ENCODE measurements around the gene MBTPS2. TPM values are rescaled to one million over a fixed set of nuclear protein-coding genes. Genes with fewer than 3 reads are reported as not detected.
"Not testable (repeated sequence)": the region's sequence is repeated elsewhere in the genome, so short reads cannot be mapped to it uniquely, and the experiment has no call there.

MBTPS2 gene
- total RNA-seq, 1 experiment from 2014 or later = 29.7 TPM

DNA sequence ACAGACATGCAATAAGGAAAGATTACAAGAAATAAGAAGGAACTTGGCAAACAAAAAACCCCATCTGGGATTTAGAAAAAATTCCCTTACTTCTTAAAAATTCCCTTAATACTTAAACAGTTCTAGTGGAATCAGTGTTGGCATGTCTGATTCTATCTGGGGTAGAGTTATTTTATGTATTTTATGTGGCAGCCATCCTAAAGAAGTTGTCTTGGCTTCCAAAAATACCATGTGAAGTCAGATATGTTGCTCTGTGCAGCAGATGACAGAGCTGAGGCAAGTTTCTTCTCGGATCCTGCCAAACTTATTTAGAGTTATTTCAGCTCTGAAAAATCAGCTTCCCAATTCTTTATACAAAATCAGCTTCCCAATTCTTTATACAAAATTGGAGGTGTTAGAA is 31.1 kb downstream of the MBTPS2 start:
- no peak for DNase-seq
- no TSS peak for BruUV-seq (replicated peaks)
- no peaks in the 10 kb centered on the region for H3K9me3 Mint-ChIP-seq (ENCODE audit: low read depth, unreplicated experiment)
- H3K27me3 Mint-ChIP-seq (ENCODE audit: unreplicated experiment) = no peaks in the 10 kb centered on the region
- H3K36me3 Mint-ChIP-seq (ENCODE audit: insufficient read depth, unreplicated experiment) = no peaks in the 10 kb centered on the region
- H3K4me1 Mint-ChIP-seq (ENCODE audit: low read depth, unreplicated experiment) = no peaks in the 10 kb centered on the region
- TF ChIP-seq, protein P1, sequence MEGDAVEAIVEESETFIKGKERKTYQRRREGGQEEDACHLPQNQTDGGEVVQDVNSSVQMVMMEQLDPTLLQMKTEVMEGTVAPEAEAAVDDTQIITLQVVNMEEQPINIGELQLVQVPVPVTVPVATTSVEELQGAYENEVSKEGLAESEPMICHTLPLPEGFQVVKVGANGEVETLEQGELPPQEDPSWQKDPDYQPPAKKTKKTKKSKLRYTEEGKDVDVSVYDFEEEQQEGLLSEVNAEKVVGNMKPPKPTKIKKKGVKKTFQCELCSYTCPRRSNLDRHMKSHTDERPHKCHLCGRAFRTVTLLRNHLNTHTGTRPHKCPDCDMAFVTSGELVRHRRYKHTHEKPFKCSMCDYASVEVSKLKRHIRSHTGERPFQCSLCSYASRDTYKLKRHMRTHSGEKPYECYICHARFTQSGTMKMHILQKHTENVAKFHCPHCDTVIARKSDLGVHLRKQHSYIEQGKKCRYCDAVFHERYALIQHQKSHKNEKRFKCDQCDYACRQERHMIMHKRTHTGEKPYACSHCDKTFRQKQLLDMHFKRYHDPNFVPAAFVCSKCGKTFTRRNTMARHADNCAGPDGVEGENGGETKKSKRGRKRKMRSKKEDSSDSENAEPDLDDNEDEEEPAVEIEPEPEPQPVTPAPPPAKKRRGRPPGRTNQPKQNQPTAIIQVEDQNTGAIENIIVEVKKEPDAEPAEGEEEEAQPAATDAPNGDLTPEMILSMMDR (IDR thresholded peaks at IDR 0.05; ENCODE audit: unreplicated experiment) = no peak
- H3K27ac Mint-ChIP-seq (ENCODE audit: unreplicated experiment) = no peak overlapping the region
- CTCF ChIA-PET = no interaction called here
- intact Hi-C loops (cut with micrococcal nuclease; ENCODE audit: unreplicated experiment) = no loop called here
- no peak overlapping the region for H3K4me3 Mint-ChIP-seq (ENCODE audit: low read depth, unreplicated experiment)

DNA sequence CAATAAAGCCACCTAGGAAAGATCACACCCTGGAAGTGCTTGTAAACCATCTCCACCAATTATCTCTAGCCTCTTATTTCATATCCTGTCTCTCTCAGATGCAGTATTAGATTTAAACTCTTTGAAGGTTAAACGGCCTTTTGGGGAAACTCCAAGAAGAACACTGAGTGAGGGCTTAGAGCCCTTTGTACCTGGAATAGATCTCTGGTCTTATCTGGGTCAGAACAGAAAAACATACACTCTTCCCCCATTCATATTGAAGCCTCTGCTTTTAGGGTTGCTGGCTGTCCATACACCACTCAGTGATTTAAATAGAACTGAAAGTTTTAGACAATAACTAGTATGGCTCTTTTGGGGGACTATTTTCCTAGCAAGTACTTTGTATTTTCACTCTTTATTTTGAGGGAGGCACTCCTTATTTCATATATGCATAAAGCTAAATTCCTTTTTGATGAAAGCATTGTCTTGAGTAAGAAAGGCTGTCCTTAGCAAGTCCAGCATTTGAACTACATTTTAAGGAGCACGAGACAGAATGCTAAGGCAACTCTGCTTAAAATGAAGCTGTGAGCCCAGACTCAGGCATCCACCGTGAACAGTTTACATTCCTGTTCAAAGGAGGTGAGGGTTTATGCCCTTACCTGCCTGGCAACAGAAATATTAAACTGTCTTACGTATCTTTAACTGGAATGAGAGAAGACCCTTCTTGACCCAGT is 33.8 kb downstream of the MBTPS2 start:
- Mint-ChIP-seq H3K27ac (ENCODE audit: unreplicated experiment) (no peak overlapping the region), H3K27me3 (ENCODE audit: unreplicated experiment) (no peaks in the 10 kb centered on the region), H3K36me3 (ENCODE audit: insufficient read depth, unreplicated experiment) (no peaks in the 10 kb centered on the region), H3K4me1 (ENCODE audit: low read depth, unreplicated experiment) (no peaks in the 10 kb centered on the region), H3K9me3 (ENCODE audit: low read depth, unreplicated experiment) (no peaks in the 10 kb centered on the region), H3K4me3 (ENCODE audit: low read depth, unreplicated experiment) (no peak overlapping the region)
- no TSS peak for BruUV-seq (replicated peaks)
- DNase-seq = no peak
- TF ChIP-seq, protein P1 (IDR thresholded peaks at IDR 0.05; ENCODE audit: unreplicated experiment) = no peak
- CTCF ChIA-PET = no interaction called here
- intact Hi-C loops (cut with micrococcal nuclease; ENCODE audit: unreplicated experiment) = no loop called here

DNA sequence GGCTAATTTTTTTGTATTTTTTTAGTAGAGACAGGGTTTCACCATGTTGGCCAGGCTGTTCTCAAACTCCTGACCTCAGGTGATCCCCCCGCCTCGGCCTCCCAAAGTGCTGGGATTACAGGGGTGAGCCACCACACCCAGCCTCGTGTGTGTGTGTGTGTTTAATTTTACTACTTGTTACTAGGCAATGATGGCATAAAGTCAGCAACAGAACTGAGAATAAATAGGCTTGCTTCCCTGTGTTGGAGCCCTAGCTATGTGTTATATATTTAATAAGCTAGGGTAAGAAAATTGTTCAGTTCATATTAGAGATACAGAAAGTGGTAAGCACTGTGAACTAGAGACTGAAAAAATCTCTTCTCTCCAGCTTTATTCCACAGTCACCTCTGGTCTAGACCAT is 34.8 kb downstream of the MBTPS2 start:
- H3K4me3 Mint-ChIP-seq (ENCODE audit: low read depth, unreplicated experiment); H3K36me3 Mint-ChIP-seq (ENCODE audit: insufficient read depth, unreplicated experiment); CTCF ChIA-PET; H3K9me3 Mint-ChIP-seq (ENCODE audit: low read depth, unreplicated experiment); BruUV-seq (replicated peaks); H3K4me1 Mint-ChIP-seq (ENCODE audit: low read depth, unreplicated experiment); intact Hi-C loops (cut with micrococcal nuclease; ENCODE audit: unreplicated experiment); H3K27me3 Mint-ChIP-seq (ENCODE audit: unreplicated experiment); H3K27ac Mint-ChIP-seq (ENCODE audit: unreplicated experiment); DNase-seq: not testable (repeated sequence)

DNA sequence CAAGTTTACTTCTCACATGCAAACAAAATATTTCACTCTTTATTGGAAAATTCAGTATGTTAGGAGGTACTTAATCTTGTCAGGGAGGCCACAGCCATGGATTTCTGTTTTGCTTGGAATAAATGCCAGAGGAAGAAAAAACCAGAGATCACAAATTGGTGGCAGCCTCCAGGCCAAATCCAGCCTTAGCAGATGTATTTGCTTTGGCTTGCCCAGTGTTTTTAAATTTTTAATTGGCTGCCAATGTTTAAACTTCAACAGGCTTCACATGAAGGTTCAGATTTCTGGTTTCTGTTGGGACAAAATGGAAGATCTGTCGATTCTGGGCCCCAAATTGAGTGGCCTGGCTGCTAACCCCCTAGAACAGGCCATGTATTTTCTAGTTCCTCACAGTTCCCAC is 35.6 kb downstream of the MBTPS2 start:
- TF ChIP-seq, protein P1 (IDR thresholded peaks at IDR 0.05; ENCODE audit: unreplicated experiment) = no peak
- Mint-ChIP-seq H3K36me3 (ENCODE audit: insufficient read depth, unreplicated experiment) (no peaks in the 10 kb centered on the region), H3K27ac (ENCODE audit: unreplicated experiment) (no peak overlapping the region), H3K27me3 (ENCODE audit: unreplicated experiment) (no peaks in the 10 kb centered on the region), H3K4me1 (ENCODE audit: low read depth, unreplicated experiment) (no peaks in the 10 kb centered on the region), H3K4me3 (ENCODE audit: low read depth, unreplicated experiment) (no peak overlapping the region), H3K9me3 (ENCODE audit: low read depth, unreplicated experiment) (no peaks in the 10 kb centered on the region)
- no peak for DNase-seq
- CTCF ChIA-PET = no interaction called here
- BruUV-seq (replicated peaks) = no TSS peak
- intact Hi-C loops (cut with micrococcal nuclease; ENCODE audit: unreplicated experiment) = no loop called here

DNA sequence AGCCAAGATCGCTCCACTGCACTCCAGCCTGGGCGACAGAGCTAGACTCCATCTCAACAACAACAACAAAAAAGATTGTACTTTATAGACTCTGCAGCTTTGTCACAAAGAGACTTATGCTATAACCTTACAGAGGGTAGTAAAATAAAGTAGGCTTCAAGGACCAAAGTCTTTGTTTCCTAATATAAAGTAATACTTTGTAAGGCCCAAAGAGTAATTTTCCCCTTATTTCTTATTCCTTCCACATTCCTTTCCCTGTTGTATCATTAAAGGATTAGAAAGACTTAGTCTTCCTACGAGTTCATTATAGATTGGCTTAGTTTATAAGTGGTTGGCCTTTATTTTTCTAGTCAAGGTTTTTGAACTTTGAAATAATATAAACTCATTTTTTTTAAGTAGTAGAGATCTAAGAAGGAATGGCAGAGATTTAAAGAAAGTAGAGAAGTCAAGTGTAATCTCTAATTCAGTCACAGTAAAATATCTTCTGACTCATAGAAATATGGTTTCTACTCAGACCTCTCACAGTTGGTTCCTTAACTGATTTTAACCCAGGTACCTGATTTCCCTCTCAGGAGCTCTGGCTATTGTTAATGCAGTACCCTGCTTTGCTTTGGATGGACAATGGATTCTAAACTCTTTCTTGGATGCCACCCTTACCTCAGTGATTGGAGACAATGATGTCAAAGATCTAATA is 42.6 kb downstream of the MBTPS2 start:
- H3K27ac Mint-ChIP-seq (ENCODE audit: unreplicated experiment) = no peak overlapping the region
- no peaks in the 10 kb centered on the region for H3K27me3 Mint-ChIP-seq (ENCODE audit: unreplicated experiment)
- no TSS peak for BruUV-seq (replicated peaks)
- intact Hi-C loops (cut with micrococcal nuclease; ENCODE audit: unreplicated experiment) = no loop called here
- CTCF ChIA-PET = no interaction called here
- H3K9me3 Mint-ChIP-seq (ENCODE audit: low read depth, unreplicated experiment) = no peaks in the 10 kb centered on the region
- H3K4me1 Mint-ChIP-seq (ENCODE audit: low read depth, unreplicated experiment) = no peaks in the 10 kb centered on the region
- no peak overlapping the region for H3K4me3 Mint-ChIP-seq (ENCODE audit: low read depth, unreplicated experiment)
- TF ChIP-seq, protein P1 (IDR thresholded peaks at IDR 0.05; ENCODE audit: unreplicated experiment) = no peak
- DNase-seq = no peak
- H3K36me3 Mint-ChIP-seq (ENCODE audit: insufficient read depth, unreplicated experiment) = no peaks in the 10 kb centered on the region

All from Calu3 (cell line).